NCI-H748 (cell line): ENCODE data around the gene CCDC187.
"Not testable (repeated sequence)": the region's sequence is repeated elsewhere in the genome, so short reads cannot be mapped to it uniquely, and the experiment has no call there.

Experiments
- DNase-seq: peaks from one replicate; lab custom pipeline; 2025; ENCODE audit not compliant: unreplicated experiment; lab: John Stamatoyannopoulos, UW

CCDC187 gene

GRCh38 chr9:136303825-136304416 lies at the start of gene CCDC187:
CCDC187 (minus strand) TSS chr9:136304094; CDS start chr9:136303830, 264 bp downstream.
- DNase-seq = no peak

GRCh38 chr9:136353088-136353487 lies 49.2 kb upstream of the CCDC187 start:
- no peak for DNase-seq

- peak; percentile 27 for DNase-seq
Observed at GRCh38 chr9:136352682-136353081, 48.8 kb upstream of the CCDC187 start.

- not testable (repeated sequence) for DNase-seq
Observed at GRCh38 chr9:136351868-136352267, 48.0 kb upstream of the CCDC187 start.

GRCh38 chr9:136351252-136351800 lies 47.4 kb upstream of the CCDC187 start:
- DNase-seq = no peak

GRCh38 chr9:136349546-136349945 lies 45.7 kb upstream of the CCDC187 start:
- no peak for DNase-seq

- peak; percentile 22 for DNase-seq
Observed at GRCh38 chr9:136348691-136349090, 44.8 kb upstream of the CCDC187 start.

- no peak for DNase-seq
Observed at GRCh38 chr9:136347472-136348256, 43.8 kb upstream of the CCDC187 start.

GRCh38 chr9:136346927-136347465 lies 43.1 kb upstream of the CCDC187 start:
- DNase-seq = no peak

GRCh38 chr9:136346157-136346481 lies 42.2 kb upstream of the CCDC187 start:
- no peak for DNase-seq

GRCh38 chr9:136345281-136346156 lies 41.6 kb upstream of the CCDC187 start:
- DNase-seq = no peak

- DNase-seq = no peak
Observed at GRCh38 chr9:136344544-136345280, 40.8 kb upstream of the CCDC187 start.

- DNase-seq = no peak
Observed at GRCh38 chr9:136343884-136344269, 40.0 kb upstream of the CCDC187 start.

GRCh38 chr9:136343121-136343883 lies 39.4 kb upstream of the CCDC187 start:
- no peak for DNase-seq

GRCh38 chr9:136342181-136343120 lies 38.6 kb upstream of the CCDC187 start:
- DNase-seq = peak; percentile 78

- no peak for DNase-seq
Observed at GRCh38 chr9:136341769-136342168, 37.9 kb upstream of the CCDC187 start.

GRCh38 chr9:136341042-136341655 lies 37.3 kb upstream of the CCDC187 start:
- no peak for DNase-seq

GRCh38 chr9:136340356-136341041 lies 36.6 kb upstream of the CCDC187 start:
- no peak for DNase-seq
